GM21786 (cell line): ENCODE measurements around the gene RALBP1.
"Not testable (repeated sequence)": the region's sequence is repeated elsewhere in the genome, so short reads cannot be mapped to it uniquely, and the experiment has no call there.

Source experiments
- ATAC-seq: cut with Tn5 transposase; IDR thresholded peaks from one replicate; pipeline ENCODE4 v1.9.1; 2021; ENCODE audit not compliant: unreplicated experiment

Gene RALBP1

DNA sequence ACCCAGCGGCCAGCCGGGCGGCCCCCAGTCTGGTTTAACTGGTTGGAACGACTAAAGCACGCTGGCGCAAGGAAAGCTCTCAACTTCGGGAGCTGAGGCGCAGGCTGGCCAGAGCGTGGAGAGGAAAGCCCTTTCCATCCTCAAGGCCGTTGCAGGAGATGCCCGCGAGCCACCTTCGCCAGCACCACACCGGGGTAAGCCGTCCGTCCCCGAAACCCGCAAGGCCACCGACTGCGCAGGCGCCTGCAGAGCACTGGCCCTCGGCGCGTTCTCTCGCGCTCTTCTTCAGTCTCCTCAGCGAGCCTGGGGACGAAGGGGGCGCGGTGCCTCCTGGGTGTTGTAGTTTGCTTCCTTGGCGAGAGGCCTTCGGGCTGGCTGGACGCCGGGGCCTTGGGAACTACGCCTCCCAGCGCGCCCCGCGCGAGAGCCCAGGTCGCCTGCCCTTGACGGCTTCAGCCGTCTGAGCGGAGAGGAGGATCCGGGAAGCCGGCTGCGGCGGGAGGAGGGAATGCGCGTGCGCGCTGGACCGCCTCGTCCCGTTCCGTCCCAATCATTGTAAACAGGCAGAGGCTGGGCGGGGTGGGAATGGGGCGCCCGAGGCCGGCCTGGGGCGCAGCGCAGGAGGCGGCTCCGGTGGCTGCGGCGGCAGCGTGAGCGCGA lies at the start of gene RALBP1:
Gene RALBP1 (plus strand): TSS at position 531 of the 660 bp plus-strand sequence. CDS start 37,533 bp downstream, outside the sequence.
- ATAC-seq: peak; percentile 93

DNA sequence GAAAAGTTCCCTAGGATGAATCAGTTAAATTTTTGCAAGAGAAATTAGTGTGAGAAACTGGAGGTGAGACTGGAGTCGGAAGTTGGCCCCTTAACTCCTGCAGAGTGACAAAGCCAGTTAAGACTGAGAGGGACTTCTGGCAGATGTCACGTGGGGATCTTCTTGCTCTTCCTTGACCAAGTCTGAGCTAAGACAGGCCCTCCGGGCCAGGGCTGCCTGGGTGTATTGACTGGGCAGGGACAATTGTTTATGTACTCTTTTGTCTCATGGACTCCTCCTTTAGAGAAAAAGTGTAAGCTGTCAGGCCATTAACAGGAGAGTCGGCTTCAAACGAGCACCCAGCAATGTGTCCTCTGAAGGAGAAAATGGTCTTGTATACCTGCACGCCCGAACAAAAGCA lies 48.6 kb upstream of the RALBP1 start:
- no peak for ATAC-seq

DNA sequence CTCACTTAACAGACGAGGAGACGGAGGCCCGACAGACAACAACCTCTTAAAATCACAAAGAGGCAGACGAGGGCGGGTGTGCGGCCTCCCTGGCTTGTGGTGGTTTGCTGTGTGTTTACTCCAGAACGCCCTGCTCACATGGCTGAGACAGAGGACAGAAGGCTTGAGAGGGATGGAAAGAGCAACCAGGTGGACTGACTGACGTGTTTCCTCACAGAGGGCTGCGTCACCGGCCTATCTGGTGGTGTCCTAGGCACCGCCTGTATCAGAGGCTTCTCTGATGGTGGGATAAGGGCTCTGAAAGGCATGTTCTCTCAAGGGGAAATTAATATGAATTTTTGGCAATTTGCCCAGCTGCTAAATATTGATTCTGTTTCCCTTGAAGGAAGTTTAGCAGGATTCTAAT lies 47.0 kb upstream of the RALBP1 start:
- ATAC-seq: no peak

DNA sequence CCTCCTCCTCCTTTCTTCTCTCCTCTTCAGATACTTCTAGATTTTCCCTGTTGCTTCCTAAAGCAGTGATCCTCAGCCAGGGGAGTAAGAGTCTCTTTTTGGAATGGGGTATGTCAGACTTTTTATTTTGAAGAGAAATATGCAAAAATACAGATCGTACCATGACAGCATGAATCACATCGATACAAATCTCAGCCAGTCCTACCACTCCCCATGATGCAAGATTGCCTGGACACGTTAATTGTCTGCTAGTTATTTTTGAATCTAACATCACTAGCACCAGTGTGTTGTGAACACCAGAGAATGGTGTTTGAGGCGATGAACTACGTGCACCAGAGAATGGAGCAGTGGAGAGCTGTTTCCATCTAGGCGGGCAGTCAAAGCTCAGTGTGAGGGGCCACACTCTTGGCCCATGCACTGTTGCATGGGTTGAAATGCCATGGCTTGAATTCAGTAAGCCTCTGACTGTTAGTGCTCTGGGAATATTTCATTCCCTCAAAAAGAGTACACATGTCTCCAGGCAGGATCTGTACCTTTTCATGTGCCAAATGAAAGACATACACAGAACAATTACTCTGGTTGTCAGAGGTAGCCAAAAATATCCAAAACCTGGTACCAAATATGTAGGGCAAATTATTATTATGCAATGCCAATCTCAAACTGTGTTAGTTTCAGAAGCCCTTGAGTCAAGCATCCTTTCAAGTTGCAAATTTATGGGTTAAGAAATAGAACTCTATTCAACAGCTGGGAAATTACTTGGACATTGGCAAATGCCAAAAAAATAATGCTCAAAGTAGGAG lies 46.3 kb upstream of the RALBP1 start:
- no peak for ATAC-seq

DNA sequence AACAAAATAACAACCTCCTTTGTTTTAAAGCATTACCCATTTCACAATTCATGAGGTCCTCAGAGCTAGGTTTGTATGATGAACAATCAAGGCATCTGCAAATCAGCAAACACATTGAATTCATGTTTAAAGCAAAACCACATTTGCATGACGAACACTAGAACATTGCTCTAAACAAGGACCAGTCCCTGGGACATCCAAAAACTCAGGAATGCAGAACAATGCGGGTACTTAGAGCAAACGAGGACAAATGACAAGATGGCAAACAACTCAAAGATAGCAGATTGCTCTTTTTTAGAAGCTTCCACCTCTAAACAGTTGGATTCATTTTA lies 45.7 kb upstream of the RALBP1 start:
- ATAC-seq: no peak

DNA sequence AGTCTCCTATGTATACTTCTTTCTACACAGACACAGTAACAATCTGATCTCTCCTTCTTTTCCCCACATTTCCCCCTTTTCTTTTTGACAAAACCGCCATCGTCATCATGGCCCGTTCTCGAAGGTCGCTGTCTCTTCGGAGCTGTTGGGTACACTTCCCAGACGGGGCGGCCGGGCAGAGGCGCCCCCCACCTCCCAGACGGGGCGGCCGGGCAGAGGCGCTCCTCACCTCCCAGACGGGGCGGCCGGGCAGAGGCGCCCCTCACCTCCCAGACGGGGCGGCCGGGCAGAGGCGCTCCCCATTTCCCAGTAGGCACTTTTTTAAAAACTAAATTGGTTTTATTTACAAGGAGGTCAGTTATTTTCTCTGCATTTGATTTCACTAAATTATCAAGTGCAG lies 45.0 kb upstream of the RALBP1 start:
- ATAC-seq: not testable (repeated sequence)

DNA sequence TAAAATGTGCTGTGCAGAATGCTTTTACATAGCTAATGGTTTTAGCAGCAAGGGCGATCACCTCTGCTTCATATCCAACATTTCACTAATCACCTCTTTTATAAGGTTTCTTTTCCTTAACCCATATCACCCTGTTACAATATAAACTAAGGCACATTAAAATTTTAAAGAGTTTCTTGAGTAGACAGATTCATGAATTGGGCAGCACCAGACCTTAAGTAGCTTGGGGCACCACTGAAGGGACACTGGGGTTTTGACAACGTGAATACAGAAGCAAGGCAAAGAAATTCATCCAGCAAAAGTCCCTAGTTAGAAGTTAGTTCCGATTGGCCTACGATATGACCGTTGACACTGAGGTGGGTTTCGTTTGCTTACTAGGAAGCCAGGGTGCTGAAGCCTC lies 44.0 kb upstream of the RALBP1 start:
- ATAC-seq: no peak

DNA sequence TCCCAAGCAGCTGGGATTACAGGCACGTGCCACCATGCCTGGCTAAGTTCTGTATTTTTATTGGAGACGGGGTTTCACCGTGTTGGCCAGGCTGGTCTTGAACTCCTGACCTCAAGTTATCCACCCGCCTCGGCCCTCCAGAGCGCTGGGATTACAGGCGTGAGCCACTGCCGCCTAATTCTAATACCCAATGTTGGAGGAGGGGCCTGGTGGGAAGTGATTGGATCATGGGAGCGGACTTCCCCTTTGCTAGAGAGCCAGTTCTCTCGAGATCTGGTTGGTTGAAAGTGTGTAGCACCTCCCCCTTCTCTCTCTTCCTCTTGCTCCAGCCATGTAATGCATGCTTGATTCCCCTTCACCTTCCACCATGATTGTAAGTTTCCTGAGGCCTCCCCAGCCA lies 42.2 kb upstream of the RALBP1 start:
- not testable (repeated sequence) for ATAC-seq

DNA sequence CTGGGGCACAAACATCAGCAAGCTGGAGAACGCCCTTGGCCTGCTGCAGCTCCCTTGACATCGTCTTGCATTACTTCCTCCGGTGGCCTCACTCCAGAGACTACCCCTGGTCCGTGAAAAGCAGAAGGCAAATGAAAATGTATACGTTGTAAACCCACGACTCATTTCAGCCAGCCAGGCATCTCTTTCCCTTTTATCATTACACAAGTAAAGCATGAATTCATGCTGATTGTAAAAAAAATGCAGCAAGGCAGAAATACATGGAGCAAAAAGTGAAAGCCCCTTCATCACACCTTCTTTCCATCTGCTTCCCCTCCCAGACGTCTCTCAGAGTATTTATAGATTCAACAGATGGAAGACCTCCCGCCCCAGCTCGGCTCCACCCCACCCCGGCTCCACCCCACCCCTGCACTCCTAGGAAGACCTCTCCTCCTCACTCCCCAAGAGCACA lies 41.6 kb upstream of the RALBP1 start:
- ATAC-seq: no peak

DNA sequence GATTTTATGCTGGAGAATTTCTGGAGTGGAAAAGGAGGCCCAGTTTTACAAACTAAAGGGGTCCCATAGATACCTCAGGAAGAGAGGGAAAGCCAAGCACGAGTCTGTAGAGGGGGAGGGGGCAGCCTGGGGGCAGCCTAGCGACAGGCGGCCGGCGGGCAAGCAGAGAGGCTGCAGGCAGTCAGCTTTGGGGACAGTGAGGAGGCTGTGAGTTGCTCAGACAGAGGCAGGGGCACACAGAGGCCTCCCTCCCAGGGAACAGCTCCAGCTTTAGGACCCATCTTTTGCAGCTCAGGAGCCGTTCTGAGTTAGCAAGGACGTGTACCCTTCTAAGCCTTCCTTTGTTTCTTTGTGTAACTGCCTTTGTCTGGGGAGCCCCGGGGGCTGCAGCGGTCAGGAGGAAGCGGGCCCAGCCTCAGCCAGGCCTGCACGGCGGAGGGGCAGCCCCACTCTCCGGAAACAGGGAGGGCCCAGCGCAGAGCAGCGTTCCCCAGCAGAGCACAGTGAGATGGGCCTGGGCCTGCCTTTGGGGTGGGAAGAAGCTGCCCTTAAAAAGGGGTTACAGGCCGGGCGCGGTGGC lies 41.1 kb upstream of the RALBP1 start:
- ATAC-seq: no peak

DNA sequence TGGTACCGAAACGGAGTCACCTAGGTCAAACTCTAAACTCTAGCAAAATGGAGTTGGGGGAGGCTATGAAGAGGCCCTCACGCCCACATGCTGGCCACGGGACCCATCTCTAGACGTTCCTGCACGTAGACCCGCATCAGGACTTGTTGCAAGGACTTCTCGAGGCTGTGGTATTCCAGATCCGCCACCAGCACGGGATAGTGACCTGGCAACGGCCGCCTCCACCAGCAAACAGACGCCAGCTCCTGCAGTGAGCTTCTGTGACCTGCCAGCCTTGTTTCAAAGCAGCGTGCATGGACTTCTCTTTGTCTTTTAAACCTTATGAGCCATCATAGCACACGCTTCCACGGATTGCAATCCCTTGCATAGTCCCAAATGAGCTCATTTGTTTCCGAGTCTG lies 40.3 kb upstream of the RALBP1 start:
- no peak for ATAC-seq

DNA sequence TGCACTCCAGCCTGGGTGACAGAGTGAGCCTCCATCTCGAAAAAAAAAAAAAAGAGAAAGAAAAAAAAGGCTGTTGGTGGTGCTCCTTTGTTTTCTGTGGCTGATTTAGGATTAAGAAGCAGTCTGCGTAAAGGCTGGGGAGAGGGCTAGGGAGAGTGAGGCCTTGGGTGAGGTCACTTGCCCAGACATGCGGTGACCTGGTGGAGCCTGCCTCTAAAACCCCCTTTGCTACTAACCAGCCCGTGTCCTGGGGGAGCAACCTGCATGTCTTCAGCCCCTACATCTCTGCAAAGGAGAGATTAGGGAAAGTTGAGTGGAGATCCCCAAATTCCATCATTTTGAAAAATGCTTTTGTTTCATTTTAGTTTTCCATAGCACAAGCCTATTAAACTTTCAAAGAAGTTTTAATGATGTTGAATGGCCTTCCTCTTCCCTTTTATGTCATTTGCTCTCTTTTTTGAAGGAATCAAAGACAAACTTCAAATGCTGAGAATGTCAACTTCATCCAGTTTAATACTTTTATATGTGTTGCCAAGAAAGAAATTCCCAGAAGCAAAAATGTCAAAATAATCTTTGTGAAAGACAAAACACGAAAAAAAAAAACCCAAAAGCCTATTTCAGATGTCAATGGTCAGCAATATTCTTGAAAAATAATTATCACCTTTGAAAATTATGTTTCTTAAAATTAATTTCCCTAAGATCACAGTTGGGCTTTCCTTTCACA lies 38.9 kb upstream of the RALBP1 start:
- no peak for ATAC-seq

DNA sequence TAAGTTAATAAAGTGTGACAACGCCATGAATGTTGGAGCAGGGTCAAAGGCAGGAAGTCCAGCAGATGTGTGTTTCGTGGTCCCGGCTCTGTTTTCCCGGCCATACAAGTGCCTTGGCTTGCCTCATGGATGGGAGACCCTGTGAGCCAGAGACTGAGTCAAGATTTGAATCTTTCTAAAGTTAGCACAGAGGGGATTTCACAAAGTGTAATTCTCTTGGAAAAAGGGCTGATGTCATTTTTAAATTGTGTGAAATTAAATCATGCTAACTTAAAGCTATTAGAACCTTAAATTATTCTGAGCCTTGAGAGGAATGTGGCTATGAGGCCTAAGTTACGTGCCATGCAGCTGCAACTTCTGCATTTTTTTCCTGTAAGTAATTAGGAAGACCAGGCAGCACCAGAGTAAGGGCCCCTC lies 38.3 kb upstream of the RALBP1 start:
- ATAC-seq: no peak

DNA sequence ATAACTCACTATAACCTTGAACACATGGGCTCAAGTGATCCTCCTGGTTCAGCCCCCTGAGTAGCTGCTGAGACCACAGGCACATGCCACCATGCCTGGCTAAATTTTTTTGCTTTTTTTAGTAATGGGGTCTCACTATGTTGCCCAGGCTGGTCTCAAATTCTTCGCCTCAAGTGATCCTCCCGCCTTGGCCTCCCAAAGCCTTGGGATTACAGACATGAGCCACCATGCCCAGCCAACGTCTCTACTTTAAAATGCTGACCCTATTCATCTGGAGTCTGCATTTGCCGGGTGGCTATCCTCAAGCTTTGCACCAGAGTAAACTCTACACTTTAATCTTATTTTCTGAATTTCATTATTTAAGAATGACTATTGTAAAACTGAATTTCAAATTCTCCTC lies 37.6 kb upstream of the RALBP1 start:
- ATAC-seq: no peak

DNA sequence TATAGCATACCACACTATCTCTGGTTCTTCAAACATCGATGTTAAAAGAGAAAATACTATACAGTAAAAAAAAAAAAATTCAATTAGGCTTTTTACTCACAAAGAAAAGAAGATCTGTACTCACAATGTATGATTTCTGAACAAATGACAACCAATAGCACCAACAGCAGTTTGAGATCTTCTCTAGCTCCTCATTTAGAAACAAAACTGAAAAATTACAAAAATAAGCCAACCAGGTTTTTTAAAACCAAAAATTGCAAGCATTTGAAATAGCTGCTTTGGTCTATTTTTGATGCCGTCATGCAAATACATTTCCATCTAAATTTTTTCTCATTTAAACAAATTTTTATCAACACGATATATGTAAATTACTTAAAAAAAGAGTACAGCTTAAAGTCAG lies 34.3 kb upstream of the RALBP1 start:
- no peak for ATAC-seq

DNA sequence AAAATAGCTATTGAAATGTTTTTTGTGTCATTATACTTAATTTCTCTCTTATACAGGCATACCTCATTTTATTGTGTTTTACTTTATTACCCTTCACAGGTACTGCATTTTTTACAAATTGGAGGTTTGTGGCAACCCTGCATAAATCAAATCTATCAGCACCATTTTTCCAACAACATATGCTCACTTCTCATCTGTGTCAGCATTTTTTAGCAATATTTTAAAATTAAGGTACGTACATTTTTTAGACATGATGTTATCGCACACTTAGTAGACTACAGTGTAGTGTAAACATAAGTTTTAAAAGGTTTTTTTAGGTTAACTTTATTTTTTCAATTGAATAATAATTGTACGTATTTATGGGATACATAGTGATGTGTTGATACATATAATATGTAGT lies 30.8 kb upstream of the RALBP1 start:
- no peak for ATAC-seq

DNA sequence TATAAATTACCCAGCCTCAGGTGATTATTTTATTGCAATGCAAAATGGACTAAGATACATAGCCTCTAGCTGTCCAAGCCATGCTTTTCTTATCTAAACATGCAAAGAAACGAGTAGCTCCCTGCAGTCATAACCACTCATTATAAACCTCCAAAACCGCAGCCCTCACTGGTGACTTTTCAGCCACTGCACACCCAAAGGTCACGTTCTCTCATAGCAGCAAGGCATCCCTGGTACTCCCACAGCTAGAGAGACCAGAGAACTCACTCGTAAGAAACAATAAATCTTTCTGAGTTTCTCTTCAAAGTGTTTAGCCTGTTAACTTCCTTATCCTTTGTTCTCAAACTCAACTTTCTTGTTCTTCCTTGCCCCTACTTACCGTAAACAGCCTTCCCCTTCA lies 28.5 kb upstream of the RALBP1 start:
- no peak for ATAC-seq

DNA sequence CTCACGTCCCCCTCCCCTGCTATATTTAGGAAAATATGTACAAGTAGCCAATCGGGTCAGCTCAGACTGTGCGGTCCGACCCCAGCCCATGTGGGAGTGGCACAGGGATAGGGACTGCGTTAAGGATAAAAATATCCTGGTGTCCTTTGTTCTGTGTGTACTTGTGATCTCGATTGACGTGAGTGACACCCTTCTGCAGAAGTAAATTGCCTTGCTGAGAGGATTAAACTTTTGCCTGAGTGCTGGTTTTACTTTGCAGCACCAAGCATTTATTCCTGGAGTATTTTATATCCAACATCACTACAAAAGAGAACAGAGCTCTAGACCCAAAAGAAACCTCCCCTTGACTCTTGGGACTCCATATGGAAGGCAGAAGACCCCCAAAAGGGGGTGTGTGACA lies 28.0 kb upstream of the RALBP1 start:
- ATAC-seq: no peak

DNA sequence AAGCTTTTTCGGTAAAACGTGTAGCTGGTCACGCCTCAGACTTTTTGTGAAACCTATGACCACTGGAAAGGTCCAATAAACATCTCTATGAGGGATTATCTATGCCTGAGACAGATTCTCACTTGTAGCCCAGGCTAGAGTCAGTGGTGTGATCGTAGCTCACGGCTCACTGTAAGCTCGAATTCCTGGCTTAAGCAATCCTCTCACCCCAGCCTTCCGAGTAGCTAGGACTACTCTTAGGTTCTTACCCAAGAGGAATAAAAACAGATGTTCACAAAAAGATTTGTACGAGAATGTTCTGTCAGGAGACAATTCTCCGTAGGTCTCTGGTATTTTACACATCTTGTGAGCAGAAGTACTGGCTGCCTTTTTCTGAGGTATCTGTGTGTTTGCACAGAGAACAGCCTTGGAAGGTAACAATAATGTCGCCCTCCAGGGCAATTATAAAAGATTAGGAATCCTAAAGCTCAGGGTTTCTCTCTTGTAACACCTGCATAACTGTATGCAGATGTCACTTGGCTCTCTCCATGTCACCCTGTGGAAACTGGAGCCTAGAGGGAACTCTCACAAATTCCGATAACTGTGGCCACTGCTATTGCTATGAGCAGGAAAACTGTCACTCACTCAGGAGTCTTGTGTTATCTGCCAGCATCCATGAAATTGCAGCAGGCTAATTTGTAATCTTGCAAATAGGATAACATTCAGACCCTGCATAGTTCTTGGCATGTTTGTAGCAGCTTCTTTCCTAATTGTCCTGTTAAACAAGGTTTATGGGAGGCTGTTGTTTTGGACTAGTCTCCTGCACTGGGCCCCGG lies 25.5 kb upstream of the RALBP1 start:
- ATAC-seq: no peak

DNA sequence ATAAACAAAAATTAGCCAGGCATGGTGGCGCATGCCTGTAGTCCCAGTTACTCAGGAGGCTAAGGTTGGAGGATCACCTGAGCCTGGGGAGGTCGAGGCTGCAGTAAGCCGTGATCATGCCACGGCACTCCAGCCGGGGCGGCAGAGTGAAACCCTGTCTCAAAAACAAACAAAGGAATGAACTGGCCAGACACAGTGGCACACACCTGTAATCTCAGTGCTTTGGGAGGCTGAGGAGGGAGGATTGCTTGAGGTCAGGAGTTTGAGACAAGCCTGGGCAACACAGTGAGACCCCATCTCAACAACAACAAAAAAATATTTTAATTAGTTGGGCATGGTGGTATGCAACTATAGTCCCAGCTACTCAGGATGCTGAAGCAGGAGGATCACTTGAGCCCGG lies 24.4 kb upstream of the RALBP1 start:
- ATAC-seq: not testable (repeated sequence)

DNA sequence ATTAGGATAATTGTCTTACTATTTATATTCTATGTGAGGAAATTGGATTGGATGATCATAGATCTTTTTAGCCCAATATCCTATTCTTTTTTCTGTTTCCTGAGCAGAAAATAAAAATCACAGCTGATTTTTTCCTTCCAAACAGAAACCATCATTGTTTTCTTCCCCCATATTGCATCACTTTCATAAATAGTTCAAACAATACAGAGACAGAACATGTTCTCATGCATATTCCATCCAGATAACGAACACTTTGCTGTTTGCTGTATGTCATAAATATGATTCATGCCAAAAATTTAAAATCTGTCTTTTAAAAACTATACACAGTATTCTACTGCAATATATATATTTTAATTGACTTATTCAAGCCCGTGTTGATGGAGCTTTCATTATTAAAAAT lies 22.0 kb upstream of the RALBP1 start:
- no peak for ATAC-seq
